GM12801 (cell line): ENCODE measurements around the gene EPG5.

Experiments
- TF ChIP-seq, protein P1 (sequence below): IDR thresholded peaks from one replicate; pipeline ENCODE4 v1.5.1; 2011; ENCODE audit warnings: control low read depth; ENCODE audit not compliant: insufficient read length; ENCODE audit errors: extremely low read depth

The EPG5 gene

GRCh38 chr18:45860971-45861370 is 106.2 kb downstream of the EPG5 start:
- TF ChIP-seq, protein P1, sequence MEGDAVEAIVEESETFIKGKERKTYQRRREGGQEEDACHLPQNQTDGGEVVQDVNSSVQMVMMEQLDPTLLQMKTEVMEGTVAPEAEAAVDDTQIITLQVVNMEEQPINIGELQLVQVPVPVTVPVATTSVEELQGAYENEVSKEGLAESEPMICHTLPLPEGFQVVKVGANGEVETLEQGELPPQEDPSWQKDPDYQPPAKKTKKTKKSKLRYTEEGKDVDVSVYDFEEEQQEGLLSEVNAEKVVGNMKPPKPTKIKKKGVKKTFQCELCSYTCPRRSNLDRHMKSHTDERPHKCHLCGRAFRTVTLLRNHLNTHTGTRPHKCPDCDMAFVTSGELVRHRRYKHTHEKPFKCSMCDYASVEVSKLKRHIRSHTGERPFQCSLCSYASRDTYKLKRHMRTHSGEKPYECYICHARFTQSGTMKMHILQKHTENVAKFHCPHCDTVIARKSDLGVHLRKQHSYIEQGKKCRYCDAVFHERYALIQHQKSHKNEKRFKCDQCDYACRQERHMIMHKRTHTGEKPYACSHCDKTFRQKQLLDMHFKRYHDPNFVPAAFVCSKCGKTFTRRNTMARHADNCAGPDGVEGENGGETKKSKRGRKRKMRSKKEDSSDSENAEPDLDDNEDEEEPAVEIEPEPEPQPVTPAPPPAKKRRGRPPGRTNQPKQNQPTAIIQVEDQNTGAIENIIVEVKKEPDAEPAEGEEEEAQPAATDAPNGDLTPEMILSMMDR, result no peak

GRCh38 chr18:45860492-45860891 is 106.6 kb downstream of the EPG5 start:
- TF ChIP-seq, protein P1, result no peak

GRCh38 chr18:45859334-45859733 is 107.8 kb downstream of the EPG5 start:
- TF ChIP-seq, protein P1, result no peak

GRCh38 chr18:45856531-45856930 is 110.6 kb downstream of the EPG5 start:
- TF ChIP-seq, protein P1, result no peak

- TF ChIP-seq, protein P1, result no peak
Observed at GRCh38 chr18:45854036-45854586, 113.0 kb downstream of the EPG5 start.

- TF ChIP-seq, protein P1, result no peak
Observed at GRCh38 chr18:45852631-45853030, 114.5 kb downstream of the EPG5 start.

DNA sequence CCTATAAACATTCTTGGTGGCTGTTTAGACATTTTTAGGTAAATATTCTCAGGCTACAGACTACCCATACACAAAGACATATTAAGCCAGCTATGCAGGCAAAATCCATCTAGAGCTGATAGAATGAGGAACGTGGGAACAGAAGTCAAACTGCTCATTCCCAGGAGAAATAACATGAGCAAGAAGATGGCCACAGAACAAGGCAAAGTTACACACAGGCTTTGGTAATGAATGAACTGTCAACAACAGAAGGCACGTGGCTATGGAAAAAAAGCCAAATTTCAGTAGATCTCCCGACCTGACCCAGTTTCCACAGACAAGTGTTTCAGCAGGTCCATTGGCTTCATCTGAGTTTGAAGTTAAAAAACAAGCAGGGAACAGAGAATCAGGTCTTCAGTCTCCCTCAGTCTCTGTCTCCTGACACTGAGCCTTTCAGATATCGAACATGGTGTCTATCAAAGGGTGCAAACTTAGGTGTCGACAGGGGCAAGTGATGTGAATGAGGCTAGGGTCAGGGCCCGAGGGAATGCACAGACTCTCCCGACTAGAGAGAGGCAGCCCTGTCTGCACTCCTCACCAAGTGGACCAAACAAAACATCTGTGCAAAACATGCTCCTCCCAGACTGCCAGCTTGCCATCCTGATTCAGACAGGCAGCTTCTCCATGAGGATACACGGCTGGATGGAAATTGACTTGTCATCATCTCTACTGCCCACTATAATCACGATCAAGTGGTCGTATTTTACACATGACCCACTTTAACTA is 115.8 kb downstream of the EPG5 start:
- TF ChIP-seq, protein P1, result no peak
